Activated naive CD8-positive, alpha-beta T cell treated with anti-CD3 and anti-CD28 coated beads, Interleukin-2, amount 50 U/mL, for 16 hours (primary cell): ENCODE data around the gene TAC4.

Experiments used
- DNase-seq: peaks from one replicate; pipeline ENCODE4 v3.0.0-alpha.2; 2020; ENCODE audit warnings: low read depth, low spot score

Gene TAC4

DNA sequence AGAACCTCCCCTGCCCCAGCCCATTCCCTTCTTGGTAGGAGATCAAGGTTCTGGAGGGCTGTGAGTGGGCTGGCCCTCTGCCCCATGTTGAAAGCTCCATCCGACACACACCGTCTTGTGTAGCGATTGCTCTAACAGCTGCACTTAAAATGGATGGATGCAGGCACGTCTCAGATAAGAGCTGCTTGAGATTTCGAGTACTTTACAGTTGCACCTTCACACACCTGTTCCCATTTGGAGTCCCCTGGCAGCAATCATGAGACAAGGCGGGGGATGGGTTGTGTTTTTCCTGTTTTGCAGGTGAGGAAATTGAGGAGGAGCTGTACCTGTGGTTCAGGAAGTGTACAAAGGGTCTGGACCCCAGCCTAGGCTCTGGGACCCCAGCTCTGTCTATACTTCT is 25.6 kb upstream of the TAC4 start:
- no peak for DNase-seq

DNA sequence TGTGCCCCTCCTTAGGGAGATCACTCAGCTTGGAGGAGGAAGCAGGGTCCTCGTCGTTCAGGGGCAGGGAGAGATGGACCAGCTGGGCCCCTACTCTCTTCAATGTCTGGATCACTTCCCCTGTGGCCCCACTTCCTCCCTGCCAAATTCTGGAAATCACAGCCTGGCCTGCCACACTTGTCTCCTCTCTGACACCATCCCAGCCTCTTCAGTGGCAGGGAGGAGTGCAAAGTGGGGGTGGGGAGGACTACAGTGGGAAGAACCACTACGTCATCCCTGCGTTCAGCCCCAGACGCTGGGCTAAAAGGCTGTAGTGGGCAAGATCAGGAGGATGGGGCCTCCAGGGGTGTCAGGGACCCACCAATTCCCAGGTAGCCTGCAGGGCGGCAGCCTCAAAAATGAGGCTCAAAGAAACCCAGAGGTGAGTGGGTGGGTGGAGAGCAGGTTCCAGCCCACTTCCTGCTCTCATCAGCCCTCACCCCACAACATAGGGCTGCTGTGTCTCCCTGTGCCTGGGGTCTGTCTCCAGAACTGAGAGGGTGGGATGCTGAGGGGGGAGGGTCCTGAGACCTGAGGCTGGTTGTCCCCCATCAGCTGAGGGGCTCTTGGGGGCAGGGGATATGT is 25.0 kb upstream of the TAC4 start:
- DNase-seq: no peak

DNA sequence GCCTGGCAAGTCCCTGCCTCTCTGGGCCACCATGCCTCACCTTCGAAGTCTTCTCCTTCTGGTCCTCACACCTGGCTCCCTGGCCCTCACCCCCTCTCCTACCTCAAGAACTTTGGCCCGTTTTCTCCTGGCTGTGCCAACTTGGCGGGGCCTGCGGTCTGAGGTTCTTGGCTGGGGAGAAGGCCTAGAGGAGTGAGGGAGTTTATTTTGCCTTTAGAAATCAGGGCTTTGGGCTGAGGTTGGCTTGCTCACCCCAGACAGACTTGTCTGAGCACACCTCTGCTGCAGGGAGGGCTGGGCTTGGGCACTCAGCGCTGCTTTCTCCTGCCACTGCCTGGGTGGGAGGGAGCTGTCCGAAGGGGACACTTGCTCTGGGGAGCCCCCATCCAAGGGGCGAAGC is 23.3 kb upstream of the TAC4 start:
- no peak for DNase-seq

DNA sequence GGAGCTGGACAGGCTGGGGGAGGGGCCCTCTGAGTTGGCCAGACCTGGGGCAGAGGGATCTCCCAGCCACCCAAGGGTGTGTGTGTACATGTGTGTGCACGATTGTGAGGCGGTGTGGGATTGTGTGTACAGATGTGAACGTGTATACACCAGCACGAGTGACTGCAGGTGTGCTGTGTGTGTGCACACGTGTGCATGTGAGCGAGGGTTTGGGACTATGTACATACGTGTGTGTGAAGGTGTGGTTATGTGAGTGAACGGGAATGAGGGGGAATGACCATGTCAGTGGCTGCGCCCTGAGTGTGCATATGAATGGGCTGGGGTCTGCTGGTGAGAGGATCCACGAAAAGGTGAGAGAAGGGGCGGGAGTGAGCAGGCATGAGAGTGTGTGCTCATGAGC is 22.4 kb upstream of the TAC4 start:
- no peak for DNase-seq

DNA sequence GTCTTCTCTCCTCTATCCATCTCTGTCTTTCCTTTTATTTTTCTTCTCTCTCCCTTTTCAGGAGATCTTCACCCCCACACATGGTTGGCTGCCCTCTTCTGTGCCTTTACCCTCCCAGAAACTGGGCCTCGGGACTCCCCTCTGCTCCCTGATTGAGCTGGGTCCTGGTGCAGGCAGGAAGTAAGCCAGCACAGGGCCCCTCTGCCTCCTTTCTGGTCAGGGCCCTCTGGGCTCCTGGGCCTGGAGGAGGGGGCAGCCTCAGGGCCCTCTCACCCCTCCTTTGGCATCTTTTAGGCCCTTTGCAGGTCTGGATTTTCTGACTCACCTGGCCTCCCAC is 21.1 kb upstream of the TAC4 start:
- DNase-seq: no peak

DNA sequence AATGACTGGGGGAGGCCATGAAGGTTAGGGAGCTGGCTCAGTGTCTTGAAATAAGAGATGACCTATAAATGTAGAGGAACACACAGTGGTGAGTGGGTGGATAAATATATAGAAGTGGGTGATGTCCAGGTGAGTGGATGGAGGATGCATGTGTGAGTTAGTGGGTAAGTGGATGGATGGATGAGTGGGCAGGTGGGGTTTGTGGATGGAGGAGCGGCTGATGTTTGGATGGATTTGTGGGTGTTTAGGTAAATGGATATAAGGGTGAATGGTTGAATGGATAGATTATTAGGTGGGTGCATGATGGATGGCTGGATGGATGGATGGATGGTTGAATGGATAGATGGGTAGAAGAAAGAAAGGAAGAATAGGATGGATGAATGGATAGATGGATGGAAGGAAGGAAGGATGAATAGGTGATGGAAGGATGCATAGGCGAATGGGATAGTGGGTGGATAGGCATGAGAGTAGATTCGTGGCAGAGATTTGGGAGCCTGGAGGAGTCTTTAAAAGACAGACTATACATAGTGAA is 19.1 kb upstream of the TAC4 start:
- DNase-seq: no peak

DNA sequence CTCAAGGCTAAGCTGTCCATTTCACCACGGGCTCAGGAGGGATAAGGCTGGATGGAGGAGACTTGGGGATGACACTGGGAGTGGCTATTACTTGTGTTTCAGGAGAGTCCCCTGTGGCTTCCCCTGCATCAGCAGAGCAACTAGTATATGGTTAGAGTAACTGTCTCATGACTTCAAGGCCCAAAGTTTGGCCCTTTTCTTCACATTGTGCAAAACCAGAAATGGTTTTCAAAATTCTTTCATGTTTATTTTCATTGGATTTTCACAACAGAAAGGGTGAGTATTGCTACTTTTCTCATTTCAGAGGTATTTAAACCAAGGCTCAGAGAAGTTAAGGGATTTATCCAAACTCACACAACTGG is 18.1 kb upstream of the TAC4 start:
- no peak for DNase-seq

DNA sequence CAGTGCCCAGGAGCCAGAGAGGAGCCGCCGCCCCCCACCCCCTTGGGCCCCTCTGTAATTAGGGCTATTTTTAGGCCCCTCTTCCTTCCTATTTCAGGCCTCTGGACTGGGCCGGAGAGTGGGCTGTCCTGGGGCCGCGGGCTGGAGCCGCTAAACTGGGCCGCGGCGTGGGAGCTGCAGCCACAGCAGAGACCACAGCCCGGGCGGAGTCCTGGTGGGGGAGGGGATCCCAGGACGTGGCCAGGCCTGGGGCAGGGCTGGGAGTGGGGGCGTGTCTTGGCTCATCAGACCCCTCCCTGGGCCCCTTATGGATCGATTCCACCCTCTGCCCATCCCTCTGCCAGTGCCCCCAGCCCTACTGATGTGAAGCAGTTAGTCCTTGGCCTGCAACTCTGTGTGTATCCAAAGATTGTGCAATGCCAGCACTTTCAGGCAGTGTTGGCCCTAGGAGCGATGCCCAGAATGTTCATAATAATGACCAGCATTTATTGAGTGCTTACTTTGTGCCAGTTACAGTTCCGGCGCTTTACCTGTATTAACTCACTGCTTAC is 15.0 kb upstream of the TAC4 start:
- no peak for DNase-seq

DNA sequence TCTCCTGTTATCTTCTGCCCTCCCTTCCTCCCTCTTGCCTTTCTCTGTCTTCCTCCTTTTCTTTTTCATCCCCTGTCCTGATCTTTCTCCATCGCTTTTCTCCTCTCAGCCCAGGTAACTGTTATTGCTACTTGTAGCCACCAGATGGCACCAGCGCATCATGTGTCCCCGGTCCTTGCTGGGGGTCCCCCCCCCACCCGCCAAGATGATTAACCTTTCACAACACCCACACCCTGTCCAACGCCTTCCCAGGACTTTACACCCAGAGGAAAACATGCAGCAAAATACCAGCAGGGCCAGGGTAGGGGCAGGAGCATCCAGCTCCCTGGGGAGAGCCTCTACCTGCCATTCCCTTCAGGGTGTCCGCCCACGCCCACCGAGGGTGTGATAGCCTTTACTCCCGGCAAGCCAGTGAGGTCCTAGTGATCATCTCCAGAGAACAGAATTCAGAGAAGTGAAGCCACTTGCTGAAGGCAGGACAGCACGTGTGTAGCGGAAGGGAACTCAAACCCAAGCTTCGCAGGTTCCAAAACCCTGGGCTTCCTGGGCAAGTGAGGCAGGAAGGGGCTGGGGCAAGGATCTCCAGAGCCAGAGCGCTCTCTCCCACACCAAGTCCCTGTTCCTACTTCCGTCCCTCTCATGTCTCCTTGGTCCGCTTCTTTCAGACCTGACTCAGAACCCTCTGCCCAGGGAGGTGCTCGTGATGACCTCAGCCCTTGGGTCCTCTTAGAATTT is 13.4 kb upstream of the TAC4 start:
- peak; percentile 29 for DNase-seq

DNA sequence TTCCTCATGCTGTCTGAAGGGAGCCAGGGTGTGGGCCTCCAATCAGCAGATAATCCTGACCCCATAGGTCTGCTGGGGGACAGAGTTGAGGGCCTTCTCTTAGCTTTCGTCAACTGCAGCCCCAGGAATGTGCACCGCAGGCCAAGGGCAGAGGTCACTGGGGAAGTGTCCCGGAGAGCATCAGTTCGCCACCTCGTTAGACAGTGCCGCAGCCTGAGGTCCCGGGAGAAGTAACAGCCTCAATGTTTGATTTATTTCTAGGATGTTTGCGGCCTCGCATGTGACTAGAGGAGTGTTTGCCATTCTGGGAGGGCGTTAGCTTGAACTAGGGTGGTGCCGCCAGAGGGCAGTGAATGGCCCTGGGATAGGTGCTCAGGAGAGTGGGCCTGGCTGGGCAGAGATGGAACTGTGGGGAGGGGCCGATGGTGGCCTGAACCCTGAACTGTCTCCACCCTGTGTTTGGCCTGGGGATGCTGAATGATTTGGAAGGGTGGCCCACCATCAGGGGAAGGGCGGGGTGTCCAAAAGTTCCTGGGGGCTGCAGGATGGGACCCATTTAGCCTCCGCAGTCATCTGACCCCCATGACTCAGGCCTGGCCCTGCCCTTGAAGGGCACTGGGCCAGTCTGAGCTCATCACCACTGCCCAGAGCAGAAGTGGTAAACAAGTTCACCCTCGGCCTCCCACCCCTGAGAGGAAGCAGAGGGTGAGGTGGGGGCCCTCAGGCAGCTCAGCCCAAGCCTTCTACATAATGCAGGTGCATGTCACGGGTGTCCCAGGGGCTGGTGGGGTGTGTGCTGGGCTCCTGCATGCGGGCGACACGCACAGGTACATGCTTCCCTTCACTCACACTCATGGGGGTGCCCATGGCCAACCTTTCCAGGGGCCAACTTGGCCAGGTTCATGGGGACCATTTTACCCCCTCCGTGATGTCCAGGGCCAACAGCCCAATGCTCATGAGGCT is 12.4 kb upstream of the TAC4 start:
- no peak for DNase-seq

DNA sequence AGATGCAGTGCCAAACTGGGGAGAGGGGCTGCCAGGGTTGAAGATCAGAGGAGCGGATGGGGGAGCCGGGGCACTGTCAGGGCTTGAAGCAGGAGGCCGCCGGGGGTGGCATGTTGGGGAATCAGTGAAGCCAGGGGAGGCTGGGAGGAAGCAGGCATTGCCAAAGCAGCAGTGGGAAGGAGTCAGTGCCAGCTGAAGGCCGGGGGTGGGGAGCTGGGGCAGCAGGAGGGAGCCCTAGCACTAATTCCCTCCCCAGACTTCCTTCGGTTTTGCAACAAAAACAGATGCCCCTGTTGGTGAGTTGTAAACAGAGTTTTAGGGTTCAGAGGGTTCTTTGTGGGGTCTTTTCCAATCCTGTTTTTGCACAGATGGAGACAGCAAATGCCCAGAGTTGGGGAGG is 10.9 kb upstream of the TAC4 start:
- no peak for DNase-seq

DNA sequence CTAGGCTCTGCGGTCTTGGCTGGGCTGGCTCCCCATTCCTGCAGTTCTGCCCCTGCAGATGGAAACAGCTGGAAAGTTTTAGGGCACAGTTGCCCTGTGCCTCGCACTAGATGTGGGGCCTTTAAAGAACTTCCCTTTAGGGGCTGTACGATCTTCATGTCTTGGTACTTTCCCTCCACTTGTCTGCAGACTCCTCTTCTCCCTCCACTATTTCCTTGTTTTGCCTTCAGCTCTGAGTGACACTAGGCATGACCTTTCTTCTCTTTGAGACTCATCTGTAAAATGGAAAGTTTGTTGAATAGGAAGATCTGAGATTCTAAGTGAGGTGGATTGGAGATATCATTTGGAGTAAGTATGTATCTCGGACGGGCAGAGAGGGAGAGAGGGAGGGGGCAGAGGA is 6.3 kb upstream of the TAC4 start:
- no peak for DNase-seq

DNA sequence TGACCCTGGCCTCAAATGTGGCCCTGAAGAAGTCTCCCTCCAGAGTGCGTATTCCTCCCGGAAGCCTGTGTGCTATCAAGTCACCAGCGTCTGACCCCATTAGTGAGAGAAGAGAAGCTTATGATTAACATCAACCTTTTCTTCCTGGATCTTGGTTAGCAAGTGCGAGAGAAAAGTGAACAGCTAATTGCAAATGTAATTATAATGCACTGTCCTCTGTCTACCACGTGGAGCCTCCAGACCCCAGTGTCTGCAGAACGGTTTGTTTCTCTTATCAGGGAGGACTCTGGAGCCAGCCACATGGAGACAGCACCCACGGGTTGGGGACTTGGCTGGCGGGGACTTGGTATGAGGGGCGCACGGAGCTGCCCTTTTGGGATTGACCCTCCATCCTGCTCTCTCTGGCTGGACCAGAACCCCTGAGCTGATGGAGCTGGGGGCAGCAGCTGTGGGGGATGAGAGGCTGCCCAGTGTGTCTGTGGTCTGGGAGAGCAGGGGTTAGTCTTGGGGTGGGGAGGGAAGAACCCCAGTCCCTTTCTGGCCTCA is 5.7 kb upstream of the TAC4 start:
- no peak for DNase-seq

DNA sequence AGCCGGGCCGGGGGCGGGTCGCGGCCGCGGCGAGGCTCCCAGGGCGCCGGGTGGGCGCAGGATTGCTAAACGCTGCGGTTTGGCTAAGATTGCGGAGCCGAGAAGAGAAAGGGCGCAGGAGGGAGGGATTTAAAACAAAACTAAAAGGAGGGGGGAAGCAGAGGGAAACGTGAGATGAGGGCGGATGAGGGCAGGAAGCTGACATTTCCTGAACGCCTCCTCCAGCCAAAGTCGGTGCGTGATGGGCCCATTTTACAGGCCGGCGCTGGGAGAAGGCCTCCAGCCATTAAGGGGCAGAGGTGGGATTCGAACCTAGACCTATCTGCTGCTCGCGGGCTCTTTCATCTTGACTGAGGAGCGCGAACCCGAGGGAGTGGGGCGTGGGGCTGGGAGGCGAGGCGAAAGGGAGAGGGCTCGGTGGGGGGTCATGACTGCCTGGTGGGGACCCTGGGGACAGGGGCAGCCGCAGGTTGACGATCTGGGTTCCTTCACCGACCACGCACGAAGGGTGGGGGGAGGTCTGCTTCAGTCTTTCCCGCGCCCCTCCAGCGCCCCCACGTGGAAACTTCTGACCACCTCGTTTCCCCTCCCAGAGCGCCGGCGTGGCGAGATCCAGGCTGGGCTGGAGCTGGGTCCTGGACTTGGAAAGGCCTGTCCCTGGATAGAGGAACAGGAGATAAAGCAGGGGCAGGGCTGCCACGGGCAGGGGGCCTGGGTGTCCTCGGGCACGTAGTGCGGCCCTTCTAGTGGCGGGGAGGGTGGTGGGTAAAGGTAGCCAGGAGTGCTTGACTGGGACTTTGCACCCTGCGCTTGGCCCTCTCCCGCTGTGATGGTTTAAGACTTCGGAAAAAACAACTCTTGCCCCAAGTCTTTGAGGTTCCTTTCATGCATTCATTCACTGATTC is 3.8 kb upstream of the TAC4 start:
- DNase-seq: peak; percentile 32

DNA sequence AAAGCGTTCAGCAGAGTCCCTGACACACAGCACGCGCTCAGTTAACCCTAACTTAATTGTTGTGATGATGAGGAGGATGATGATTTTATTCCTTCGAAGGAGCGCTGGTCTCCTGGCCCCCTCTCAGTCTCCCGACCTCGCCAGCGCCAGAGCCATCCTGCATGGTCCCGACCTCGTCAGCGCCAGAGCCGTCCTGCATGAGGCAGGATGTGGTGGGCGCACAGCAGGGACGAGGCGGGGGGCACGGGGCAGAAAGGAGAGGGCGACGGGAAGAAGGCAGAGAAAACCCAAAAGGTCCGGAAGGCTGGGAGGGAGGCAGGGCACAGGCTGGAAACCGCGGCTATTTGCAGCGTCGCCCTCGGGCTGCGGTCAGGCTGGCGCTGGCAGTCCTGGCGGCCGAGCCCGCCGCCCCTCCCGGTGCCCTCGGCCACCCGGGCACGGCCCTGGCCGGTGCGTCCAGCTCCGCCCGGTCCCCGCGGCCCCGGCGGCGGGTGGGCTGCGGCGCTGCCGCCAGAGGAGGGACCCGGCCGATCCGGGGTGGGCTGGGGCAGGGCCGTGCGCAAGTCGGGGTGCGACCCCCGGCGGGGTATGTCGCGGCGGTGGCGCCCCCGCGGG is 3.0 kb upstream of the TAC4 start:
- DNase-seq: no peak

DNA sequence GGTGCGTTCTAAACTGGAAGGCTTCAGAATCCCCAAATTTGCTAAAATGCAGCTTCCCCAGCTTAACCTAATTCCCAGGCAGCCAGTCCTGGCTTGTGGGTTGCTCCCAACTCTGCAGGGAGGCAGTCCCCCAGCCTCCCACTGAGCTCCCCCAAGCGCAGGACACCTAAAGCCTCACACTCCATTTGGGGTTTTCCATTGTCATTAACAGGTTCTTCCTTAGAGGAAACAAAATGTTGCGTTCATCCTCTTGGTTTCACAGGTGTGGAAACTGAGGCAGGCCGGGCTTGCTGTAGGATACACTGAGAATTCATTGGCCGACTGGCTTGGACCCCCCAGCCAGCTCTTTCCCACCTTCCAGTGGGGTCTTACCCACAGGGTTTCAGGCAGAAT is 2.3 kb upstream of the TAC4 start:
- no peak for DNase-seq

DNA sequence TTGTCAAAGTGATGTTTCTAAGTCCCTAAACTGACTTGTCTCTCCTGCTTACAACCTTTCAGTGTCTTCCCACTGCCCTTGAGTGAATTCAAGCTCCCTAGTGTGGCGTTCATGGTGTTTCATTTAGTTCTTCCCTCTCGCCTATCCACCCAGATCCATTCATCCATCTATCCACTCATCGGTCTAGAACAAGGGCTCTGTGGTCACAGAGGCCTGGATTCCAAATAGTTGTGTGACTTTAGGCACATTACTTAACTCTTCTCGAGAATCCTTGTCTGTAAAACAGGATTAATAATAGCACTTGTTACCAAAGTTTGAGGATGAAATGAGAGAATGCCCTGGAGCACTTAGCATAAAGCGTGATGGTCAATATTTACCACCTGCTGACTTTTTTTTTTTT is 870 bp upstream of the TAC4 start:
- DNase-seq: no peak

DNA sequence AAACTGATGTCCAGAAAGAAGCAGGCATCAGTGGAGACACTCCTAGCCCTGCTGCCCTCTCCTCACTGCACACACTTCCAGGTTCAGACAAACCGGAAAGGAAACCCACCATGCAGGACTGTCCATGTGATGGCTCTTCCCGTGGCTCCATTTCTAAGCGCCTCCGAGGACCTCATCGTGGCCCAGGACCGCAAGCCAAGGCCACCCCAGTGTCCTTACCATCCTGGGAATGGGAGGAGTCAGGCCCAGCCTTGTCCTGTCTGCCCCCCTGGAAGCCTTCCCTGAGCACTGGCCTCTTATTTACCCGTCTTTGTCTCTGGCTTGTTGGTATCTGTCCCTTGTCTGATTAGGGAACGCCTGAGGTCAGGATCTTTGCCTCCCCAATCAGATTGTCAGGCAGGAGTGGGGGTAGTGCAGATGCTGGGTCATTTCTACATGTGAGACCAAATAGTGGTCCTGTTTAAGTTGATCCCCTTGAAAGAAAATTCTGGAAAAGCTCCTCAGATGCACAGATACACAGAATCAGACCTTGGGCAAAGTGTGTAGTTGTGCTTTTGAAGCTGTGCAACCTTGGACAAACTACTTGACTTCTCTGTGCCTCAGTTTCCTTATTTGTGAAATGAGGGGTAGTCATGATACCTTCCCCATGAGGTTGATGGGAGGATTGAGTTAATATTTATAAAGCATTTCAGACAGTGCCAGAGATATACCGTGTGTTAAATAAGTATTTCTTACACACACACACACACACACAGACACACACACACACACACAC is 744 bp downstream of the TAC4 start:
- no peak for DNase-seq

DNA sequence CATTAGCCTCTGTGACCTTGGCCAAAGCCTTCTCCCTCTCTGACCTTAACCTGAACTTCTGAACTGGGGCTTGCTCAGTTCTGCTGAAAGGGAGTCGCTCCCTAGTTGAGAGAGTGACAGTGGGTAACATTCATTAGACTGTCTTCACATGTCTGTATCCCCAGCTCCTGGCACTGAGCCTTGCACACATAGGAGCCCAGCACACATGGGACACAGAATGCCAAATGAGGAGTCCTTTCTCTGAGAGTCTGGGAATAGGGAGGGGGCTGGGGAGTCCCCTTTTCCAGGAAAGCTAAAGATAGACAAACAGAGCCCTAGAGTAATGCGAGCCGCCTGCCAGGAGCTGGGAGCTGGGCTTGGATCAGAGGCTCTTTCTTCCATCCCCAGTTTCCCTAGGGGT is 2.5 kb downstream of the TAC4 start:
- no peak for DNase-seq
